ENCODE data around the gene RETN.

GRCh38 chr19:7636317-7636690 lies 32.5 kb upstream of the RETN start:
- TF ChIP-seq ZNF565 (CRISPR knock-in tag; conservative IDR thresholded peaks at IDR 0.05; ENCODE audit: low read depth): no peak
- TF ChIP-seq BACH2 (CRISPR knock-in tag; IDR thresholded peaks at IDR 0.05; ENCODE audit: borderline replicate concordance): no peak
- TF ChIP-seq ESRRG (CRISPR knock-in tag; IDR thresholded peaks at IDR 0.05): no peak
- no peak for TF ChIP-seq PATZ1 (CRISPR knock-in tag; IDR thresholded peaks at IDR 0.05; ENCODE audit: borderline replicate concordance)
- no peak for TF ChIP-seq ZC3H10 (CRISPR knock-in tag; IDR thresholded peaks at IDR 0.05)
- TF ChIP-seq CSDC2 (CRISPR knock-in tag; IDR thresholded peaks at IDR 0.05): no peak
- TF ChIP-seq ZFP30 (CRISPR knock-in tag; IDR thresholded peaks at IDR 0.05): no peak
- no peak for TF ChIP-seq ZFP3 (CRISPR knock-in tag; IDR thresholded peaks at IDR 0.05)

Data from SK-N-SH treated with all-trans-retinoic acid at 6 μM for 48 hours (cell line).